Measurements from ENCODE around the gene BDH1.

BDH1 gene

DNA sequence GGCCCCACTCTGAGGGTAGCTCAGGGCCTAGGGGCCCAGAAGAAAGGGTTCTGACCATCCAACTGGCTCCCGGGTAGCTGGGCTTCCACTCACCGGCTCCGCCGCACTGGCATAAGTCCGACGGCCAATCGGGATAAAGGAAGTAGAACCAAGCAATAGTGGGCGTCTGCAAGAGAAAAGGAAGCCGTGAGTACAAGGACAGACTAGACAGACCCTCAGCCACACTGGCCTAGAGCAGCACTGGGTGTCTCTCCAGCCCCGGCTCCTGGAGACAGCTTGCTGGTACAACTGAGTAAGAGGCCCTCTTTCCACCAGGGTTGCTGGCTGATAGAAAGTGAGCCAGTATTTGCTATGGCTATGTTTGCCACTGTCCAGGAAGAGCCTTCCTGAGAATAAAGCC lies 22.4 kb downstream of the BDH1 start:
- no peak for DNase-seq
- H3K18ac ChIP-seq (ENCODE audit: low read length) = no peak overlapping the region
- H3K4me1 ChIP-seq (ENCODE audit: control insufficient read depth, low read depth, low read length) = peaks cover 5% of the 10 kb centered on the region
- no peak overlapping the region for H3K27ac ChIP-seq (ENCODE audit: low read depth, low read length)
- no peaks in the 10 kb centered on the region for H3K79me1 ChIP-seq (ENCODE audit: low read length)
- H3K27me3 ChIP-seq (ENCODE audit: insufficient read depth, low read length, poor library complexity) = no peaks in the 10 kb centered on the region
- H3K9ac ChIP-seq (ENCODE audit: low read length) = no peak overlapping the region
- no peak overlapping the region for H3K4me2 ChIP-seq (ENCODE audit: low read length)
- H2AK5ac ChIP-seq (ENCODE audit: low read length) = no peak overlapping the region
- no CpG with 5 or more reads among the region's 10 CpGs for WGBS (ENCODE audit: extremely low coverage, insufficient coverage, low lambda C conversion rate)
- no peaks in the 10 kb centered on the region for H3K79me2 ChIP-seq (ENCODE audit: control insufficient read depth, insufficient read depth, low read length)
- H3K4me3 ChIP-seq (ENCODE audit: low read length) = no peak overlapping the region
- H2BK5ac ChIP-seq (ENCODE audit: low read length) = no peak overlapping the region
- H3K23ac ChIP-seq (ENCODE audit: low read length) = no peak overlapping the region
- H4K5ac ChIP-seq (ENCODE audit: low read length) = no peak overlapping the region
- no peak overlapping the region for H3K56ac ChIP-seq (ENCODE audit: low read length)
- no peak overlapping the region for H2BK15ac ChIP-seq (replicated peaks; ENCODE audit: low read depth)
- no peak overlapping the region for H2BK120ac ChIP-seq (ENCODE audit: low read depth, low read length)
- H3K4ac ChIP-seq (ENCODE audit: low read depth, low read length) = no peak overlapping the region
- H4K8ac ChIP-seq (ENCODE audit: low read depth, low read length) = no peak overlapping the region
- no peaks in the 10 kb centered on the region for H3K36me3 ChIP-seq (ENCODE audit: control insufficient read depth, insufficient read depth, low read length)

DNA sequence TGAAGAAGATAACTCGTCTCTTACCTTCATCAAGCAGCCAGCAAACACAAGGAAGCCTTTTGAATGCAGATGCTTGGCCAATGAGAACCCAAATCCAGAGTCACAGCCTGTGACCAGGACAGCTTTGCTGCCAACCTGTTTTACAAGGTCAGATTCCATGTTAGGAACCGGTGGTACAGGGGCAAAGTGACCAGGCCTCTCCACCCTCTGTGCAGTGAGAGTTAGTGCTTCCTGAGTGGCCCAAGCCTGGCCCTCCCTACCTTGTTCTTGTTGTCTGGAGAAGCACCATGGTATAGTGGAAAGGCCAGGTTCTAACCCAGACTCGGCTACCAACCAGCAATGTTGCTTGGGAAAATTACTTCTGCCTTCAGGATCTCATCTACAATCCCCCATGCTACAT lies 23.4 kb downstream of the BDH1 start:
- H2BK120ac ChIP-seq (ENCODE audit: low read depth, low read length) = no peak overlapping the region
- no peak overlapping the region for H3K27ac ChIP-seq (ENCODE audit: low read depth, low read length)
- H3K27me3 ChIP-seq (ENCODE audit: insufficient read depth, low read length, poor library complexity) = no peaks in the 10 kb centered on the region
- H3K4me1 ChIP-seq (ENCODE audit: control insufficient read depth, low read depth, low read length) = peaks cover 6% of the 10 kb centered on the region
- no peak overlapping the region for H2BK5ac ChIP-seq (ENCODE audit: low read length)
- H3K4me3 ChIP-seq (ENCODE audit: low read length) = no peak overlapping the region
- H3K9ac ChIP-seq (ENCODE audit: low read length) = no peak overlapping the region
- no peaks in the 10 kb centered on the region for H3K79me1 ChIP-seq (ENCODE audit: low read length)
- no peak overlapping the region for H3K4me2 ChIP-seq (ENCODE audit: low read length)
- H3K36me3 ChIP-seq (ENCODE audit: control insufficient read depth, insufficient read depth, low read length) = no peaks in the 10 kb centered on the region
- no peak overlapping the region for H3K23ac ChIP-seq (ENCODE audit: low read length)
- DNase-seq = no peak
- no CpG with 5 or more reads among the region's 3 CpGs for WGBS (ENCODE audit: extremely low coverage, insufficient coverage, low lambda C conversion rate)
- no peak overlapping the region for H3K18ac ChIP-seq (ENCODE audit: low read length)
- no peak overlapping the region for H4K8ac ChIP-seq (ENCODE audit: low read depth, low read length)
- no peaks in the 10 kb centered on the region for H3K79me2 ChIP-seq (ENCODE audit: control insufficient read depth, insufficient read depth, low read length)
- no peak overlapping the region for H2AK5ac ChIP-seq (ENCODE audit: low read length)
- H3K56ac ChIP-seq (ENCODE audit: low read length) = no peak overlapping the region
- no peak overlapping the region for H3K4ac ChIP-seq (ENCODE audit: low read depth, low read length)
- no peak overlapping the region for H2BK15ac ChIP-seq (replicated peaks; ENCODE audit: low read depth)
- H4K5ac ChIP-seq (ENCODE audit: low read length) = no peak overlapping the region

- Histone ChIP-seq H3K4me3 (ENCODE audit: low read length) (no peak overlapping the region), H3K79me2 (ENCODE audit: control insufficient read depth, insufficient read depth, low read length) (no peaks in the 10 kb centered on the region), H3K27ac (ENCODE audit: low read depth, low read length) (peak overlapping the region; percentile 52), H3K4me2 (ENCODE audit: low read length) (no peak overlapping the region), H3K4ac (ENCODE audit: low read depth, low read length) (no peak overlapping the region), H3K56ac (ENCODE audit: low read length) (no peak overlapping the region), H3K18ac (ENCODE audit: low read length) (no peak overlapping the region), H3K9ac (ENCODE audit: low read length) (no peak overlapping the region), H3K23ac (ENCODE audit: low read length) (no peak overlapping the region), H3K4me1 (ENCODE audit: control insufficient read depth, low read depth, low read length) (peaks cover 6% of the 10 kb centered on the region), H3K79me1 (ENCODE audit: low read length) (no peaks in the 10 kb centered on the region), H2AK5ac (ENCODE audit: low read length) (no peak overlapping the region), H3K27me3 (ENCODE audit: insufficient read depth, low read length, poor library complexity) (no peaks in the 10 kb centered on the region), H2BK15ac (replicated peaks; ENCODE audit: low read depth) (no peak overlapping the region), H3K36me3 (ENCODE audit: control insufficient read depth, insufficient read depth, low read length) (no peaks in the 10 kb centered on the region), H4K5ac (ENCODE audit: low read length) (no peak overlapping the region), H2BK5ac (ENCODE audit: low read length) (no peak overlapping the region), H2BK120ac (ENCODE audit: low read depth, low read length) (no peak overlapping the region), H4K8ac (ENCODE audit: low read depth, low read length) (no peak overlapping the region)
- WGBS (ENCODE audit: extremely low coverage, insufficient coverage, low lambda C conversion rate) = no CpG with 5 or more reads among the region's 6 CpGs
- DNase-seq = peak; percentile 91
These were observed 27.6 kb downstream of the BDH1 start for GRCh38 chr3:197528190-197528589.

- no peak overlapping the region for H3K23ac ChIP-seq (ENCODE audit: low read length)
- H2BK120ac ChIP-seq (ENCODE audit: low read depth, low read length) = no peak overlapping the region
- no peak overlapping the region for H4K8ac ChIP-seq (ENCODE audit: low read depth, low read length)
- no peak overlapping the region for H3K27ac ChIP-seq (ENCODE audit: low read depth, low read length)
- no peak overlapping the region for H3K4me3 ChIP-seq (ENCODE audit: low read length)
- H3K79me1 ChIP-seq (ENCODE audit: low read length) = no peaks in the 10 kb centered on the region
- H3K4me1 ChIP-seq (ENCODE audit: control insufficient read depth, low read depth, low read length) = peaks cover 6% of the 10 kb centered on the region
- no peak overlapping the region for H2BK15ac ChIP-seq (replicated peaks; ENCODE audit: low read depth)
- peak overlapping the region; percentile 45 for H2AK5ac ChIP-seq (ENCODE audit: low read length)
- peak overlapping the region; percentile 14 for H2BK5ac ChIP-seq (ENCODE audit: low read length)
- H3K36me3 ChIP-seq (ENCODE audit: control insufficient read depth, insufficient read depth, low read length) = no peaks in the 10 kb centered on the region
- H3K4ac ChIP-seq (ENCODE audit: low read depth, low read length) = no peak overlapping the region
- H3K27me3 ChIP-seq (ENCODE audit: insufficient read depth, low read length, poor library complexity) = no peaks in the 10 kb centered on the region
- H3K79me2 ChIP-seq (ENCODE audit: control insufficient read depth, insufficient read depth, low read length) = no peaks in the 10 kb centered on the region
- DNase-seq = no peak
- no peak overlapping the region for H3K18ac ChIP-seq (ENCODE audit: low read length)
- H3K56ac ChIP-seq (ENCODE audit: low read length) = no peak overlapping the region
- H3K9ac ChIP-seq (ENCODE audit: low read length) = no peak overlapping the region
- H3K4me2 ChIP-seq (ENCODE audit: low read length) = no peak overlapping the region
- WGBS (ENCODE audit: extremely low coverage, insufficient coverage, low lambda C conversion rate) = no CpG with 5 or more reads among the region's 5 CpGs
- no peak overlapping the region for H4K5ac ChIP-seq (ENCODE audit: low read length)
These were observed 28.2 kb downstream of the BDH1 start for GRCh38 chr3:197527569-197527968.

DNA sequence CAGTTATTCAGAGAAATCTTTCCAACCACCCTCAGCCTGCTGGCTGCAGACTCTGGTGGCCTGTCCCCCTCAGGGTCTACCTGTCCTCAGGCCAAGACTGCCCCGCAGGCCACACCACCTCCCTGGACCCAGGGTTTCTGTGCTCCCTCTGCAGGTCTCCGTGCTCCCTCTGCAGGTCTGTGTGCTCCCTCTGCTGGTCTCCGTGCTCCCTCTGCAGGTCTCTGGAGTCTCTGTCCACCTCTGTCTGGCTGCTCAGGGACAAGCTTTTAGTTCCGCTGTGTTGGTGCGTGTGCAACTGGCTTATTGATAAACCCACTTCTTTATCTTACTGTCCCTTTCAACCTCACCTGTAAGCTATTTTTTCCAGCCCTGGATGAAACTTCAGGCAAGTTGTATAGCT lies 30.1 kb downstream of the BDH1 start:
- Histone ChIP-seq H3K23ac (ENCODE audit: low read length) (no peak overlapping the region), H2BK15ac (replicated peaks; ENCODE audit: low read depth) (no peak overlapping the region), H3K4me1 (ENCODE audit: control insufficient read depth, low read depth, low read length) (peaks cover 9% of the 10 kb centered on the region), H3K4ac (ENCODE audit: low read depth, low read length) (no peak overlapping the region), H4K5ac (ENCODE audit: low read length) (no peak overlapping the region), H4K8ac (ENCODE audit: low read depth, low read length) (no peak overlapping the region), H3K56ac (ENCODE audit: low read length) (no peak overlapping the region), H2AK5ac (ENCODE audit: low read length) (no peak overlapping the region), H3K18ac (ENCODE audit: low read length) (no peak overlapping the region), H3K79me2 (ENCODE audit: control insufficient read depth, insufficient read depth, low read length) (no peaks in the 10 kb centered on the region), H2BK5ac (ENCODE audit: low read length) (no peak overlapping the region), H2BK120ac (ENCODE audit: low read depth, low read length) (no peak overlapping the region), H3K79me1 (ENCODE audit: low read length) (no peaks in the 10 kb centered on the region), H3K27ac (ENCODE audit: low read depth, low read length) (no peak overlapping the region), H3K36me3 (ENCODE audit: control insufficient read depth, insufficient read depth, low read length) (no peaks in the 10 kb centered on the region), H3K27me3 (ENCODE audit: insufficient read depth, low read length, poor library complexity) (no peaks in the 10 kb centered on the region), H3K4me3 (ENCODE audit: low read length) (no peak overlapping the region), H3K9ac (ENCODE audit: low read length) (no peak overlapping the region), H3K4me2 (ENCODE audit: low read length) (no peak overlapping the region)
- peak; percentile 56 for DNase-seq
- no CpG with 5 or more reads among the region's 5 CpGs for WGBS (ENCODE audit: extremely low coverage, insufficient coverage, low lambda C conversion rate)

DNA sequence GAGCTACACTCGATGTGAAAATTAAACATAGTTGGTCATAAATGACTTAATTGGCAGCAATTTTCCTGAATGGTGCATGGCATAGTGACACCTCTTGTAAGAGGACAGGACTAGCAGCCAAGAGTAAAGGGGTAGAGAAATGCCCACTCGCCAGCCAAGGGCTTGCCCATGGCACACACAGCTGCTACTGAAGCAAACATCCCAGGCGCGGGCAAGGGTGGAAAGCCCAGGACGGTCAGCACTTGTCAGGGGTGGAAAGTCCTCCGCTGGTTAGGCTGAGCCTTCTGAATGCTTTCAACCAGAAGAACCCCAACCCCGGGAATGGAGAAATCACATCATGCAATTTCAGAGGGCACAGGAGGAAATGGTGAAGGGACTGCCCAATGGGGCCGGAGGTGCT lies 31.6 kb downstream of the BDH1 start:
- peaks cover 8% of the 10 kb centered on the region for H3K4me1 ChIP-seq (ENCODE audit: control insufficient read depth, low read depth, low read length)
- no peak overlapping the region for H2BK15ac ChIP-seq (replicated peaks; ENCODE audit: low read depth)
- no peak overlapping the region for H4K5ac ChIP-seq (ENCODE audit: low read length)
- no peaks in the 10 kb centered on the region for H3K79me1 ChIP-seq (ENCODE audit: low read length)
- no peak overlapping the region for H3K4me2 ChIP-seq (ENCODE audit: low read length)
- H2BK120ac ChIP-seq (ENCODE audit: low read depth, low read length) = no peak overlapping the region
- no peak overlapping the region for H2AK5ac ChIP-seq (ENCODE audit: low read length)
- no peak overlapping the region for H3K23ac ChIP-seq (ENCODE audit: low read length)
- H4K8ac ChIP-seq (ENCODE audit: low read depth, low read length) = no peak overlapping the region
- H2BK5ac ChIP-seq (ENCODE audit: low read length) = no peak overlapping the region
- H3K27me3 ChIP-seq (ENCODE audit: insufficient read depth, low read length, poor library complexity) = no peaks in the 10 kb centered on the region
- H3K79me2 ChIP-seq (ENCODE audit: control insufficient read depth, insufficient read depth, low read length) = no peaks in the 10 kb centered on the region
- DNase-seq = no peak
- H3K4me3 ChIP-seq (ENCODE audit: low read length) = no peak overlapping the region
- no peak overlapping the region for H3K56ac ChIP-seq (ENCODE audit: low read length)
- H3K27ac ChIP-seq (ENCODE audit: low read depth, low read length) = no peak overlapping the region
- no peak overlapping the region for H3K9ac ChIP-seq (ENCODE audit: low read length)
- no peaks in the 10 kb centered on the region for H3K36me3 ChIP-seq (ENCODE audit: control insufficient read depth, insufficient read depth, low read length)
- no peak overlapping the region for H3K4ac ChIP-seq (ENCODE audit: low read depth, low read length)
- WGBS (ENCODE audit: extremely low coverage, insufficient coverage, low lambda C conversion rate) = no CpG with 5 or more reads among the region's 8 CpGs
- no peak overlapping the region for H3K18ac ChIP-seq (ENCODE audit: low read length)
